Measurements from ENCODE around the gene MYRIP.
"Not testable (repeated sequence)": the region's sequence is repeated elsewhere in the genome, so short reads cannot be mapped to it uniquely, and the experiment has no call there.

MYRIP gene

DNA sequence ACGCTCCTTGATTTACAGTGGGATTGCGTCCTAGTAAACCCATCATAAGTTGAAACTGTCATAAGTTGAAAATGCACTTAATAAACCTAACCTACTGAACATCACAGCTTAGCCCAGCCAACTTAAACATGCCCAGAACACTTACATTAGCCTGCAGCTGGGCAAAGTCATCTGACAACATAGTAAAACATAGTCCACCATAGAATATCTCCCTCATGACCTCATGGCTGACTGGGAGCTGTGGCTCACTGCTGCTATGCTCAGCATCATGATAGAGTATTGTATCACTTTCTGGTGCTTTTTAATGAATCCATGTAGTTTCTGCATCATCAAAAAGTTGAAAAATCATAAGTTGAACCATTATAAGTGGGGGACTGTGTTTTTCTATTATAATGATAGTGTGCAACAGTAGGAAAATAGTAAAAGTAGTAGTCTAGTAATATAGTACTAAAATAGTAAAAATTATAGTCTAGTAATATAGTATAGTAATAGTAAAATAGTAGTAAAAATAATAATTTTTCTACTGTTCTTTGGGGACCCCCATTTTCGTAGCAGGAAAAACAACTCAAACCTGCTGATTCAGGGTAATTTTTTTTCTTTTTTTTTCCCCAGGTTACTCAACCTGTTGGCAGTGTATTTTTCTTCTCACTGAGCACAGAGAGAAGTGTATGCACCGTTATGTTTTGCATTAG, 233.5 kb downstream of the MYRIP start:
- DNase-seq (ENCODE audit: low read depth), result no peak

DNA sequence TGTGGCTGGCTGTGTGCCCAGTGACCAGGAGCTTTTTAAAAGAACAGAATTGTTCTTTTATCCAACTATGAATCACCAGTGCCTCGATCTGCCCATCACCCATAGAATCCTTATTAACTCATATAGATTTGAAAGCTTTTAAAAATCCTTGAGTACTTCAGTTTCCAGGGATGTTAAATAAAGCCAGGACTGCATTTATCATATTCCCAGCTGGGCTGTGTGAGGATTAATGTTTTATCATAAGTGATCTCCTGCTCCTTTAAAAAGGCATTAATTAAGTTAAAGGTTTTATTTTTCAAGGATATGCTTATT, 234.0 kb downstream of the MYRIP start:
- DNase-seq (ENCODE audit: low read depth), result no peak

DNA sequence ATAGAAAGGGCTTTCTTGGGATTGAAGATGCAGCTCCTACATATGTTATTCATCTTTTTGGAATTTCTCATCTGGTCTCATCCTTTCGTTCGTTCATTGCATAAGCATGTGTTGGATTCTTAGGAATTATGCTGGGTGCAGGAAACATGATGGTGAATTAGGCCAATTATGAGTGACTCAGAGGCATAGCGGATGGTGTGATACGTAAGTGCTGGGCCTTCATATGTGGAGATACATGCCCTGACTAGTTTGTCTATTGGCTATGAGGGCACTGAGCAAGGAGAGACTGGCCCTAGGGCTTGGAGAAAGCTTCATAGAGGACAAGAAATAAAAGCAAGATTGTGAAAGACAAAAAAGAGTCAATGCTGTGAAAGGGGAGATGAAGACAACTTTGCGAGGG, 235.1 kb downstream of the MYRIP start:
- DNase-seq (ENCODE audit: low read depth), result no peak

DNA sequence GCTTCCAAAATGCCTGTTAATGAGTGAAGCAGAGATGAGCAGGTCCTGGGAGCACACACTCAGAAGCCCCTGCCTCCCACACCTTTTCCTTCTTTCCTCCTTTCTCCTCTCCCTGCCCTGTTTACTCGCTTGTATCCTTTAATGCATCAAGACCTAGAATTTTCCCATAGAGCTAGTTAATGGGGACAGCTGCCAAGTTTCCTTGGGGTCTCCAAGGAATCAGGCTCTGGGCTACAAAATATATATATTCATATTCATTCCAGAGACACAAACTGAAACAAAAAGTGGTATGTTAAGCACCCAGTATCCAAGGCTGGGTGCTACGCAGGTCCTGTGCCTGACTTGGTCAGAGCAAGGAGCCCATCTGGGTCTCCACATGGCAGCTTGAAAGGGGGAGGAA, 235.6 kb downstream of the MYRIP start:
- DNase-seq (ENCODE audit: low read depth), result no peak

DNA sequence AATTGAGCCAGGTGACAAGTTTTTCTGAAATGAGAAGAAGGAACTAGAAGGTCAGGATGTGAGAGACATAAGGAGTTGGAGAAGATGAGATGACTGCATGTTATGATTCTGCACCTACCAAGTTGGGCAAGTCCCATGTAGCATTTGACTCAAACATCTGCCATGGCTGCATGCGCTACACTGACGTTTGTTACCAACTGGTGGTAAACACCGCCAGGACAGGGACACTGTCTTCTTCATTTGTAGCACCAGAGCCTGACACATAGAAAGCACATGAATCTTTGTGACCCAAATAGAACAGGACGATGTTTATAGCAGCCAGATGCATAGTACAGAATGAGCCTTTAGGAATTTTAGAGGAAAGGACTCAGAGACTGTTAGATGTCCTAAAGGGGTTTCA, 236.7 kb downstream of the MYRIP start:
- no peak for DNase-seq (ENCODE audit: low read depth)

DNA sequence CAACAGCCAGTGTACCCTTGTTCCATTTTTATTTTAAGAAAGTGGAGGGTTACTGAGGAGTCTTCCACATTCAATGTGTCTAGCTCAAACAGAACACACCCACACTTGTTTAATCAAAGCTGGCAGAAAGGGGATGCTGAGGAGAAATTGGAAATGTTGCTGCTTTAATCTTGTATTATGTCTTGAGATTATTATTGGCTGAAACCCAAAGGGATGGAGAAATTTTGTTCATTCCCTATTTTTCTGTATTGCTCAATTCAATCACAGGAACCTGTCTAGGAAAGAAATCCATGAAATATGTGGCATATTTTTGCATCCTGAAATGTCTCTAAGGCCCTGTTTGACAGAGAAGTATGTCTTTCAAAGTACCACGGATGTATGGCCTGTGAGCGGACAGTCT, 238.0 kb downstream of the MYRIP start:
- no peak for DNase-seq (ENCODE audit: low read depth)

DNA sequence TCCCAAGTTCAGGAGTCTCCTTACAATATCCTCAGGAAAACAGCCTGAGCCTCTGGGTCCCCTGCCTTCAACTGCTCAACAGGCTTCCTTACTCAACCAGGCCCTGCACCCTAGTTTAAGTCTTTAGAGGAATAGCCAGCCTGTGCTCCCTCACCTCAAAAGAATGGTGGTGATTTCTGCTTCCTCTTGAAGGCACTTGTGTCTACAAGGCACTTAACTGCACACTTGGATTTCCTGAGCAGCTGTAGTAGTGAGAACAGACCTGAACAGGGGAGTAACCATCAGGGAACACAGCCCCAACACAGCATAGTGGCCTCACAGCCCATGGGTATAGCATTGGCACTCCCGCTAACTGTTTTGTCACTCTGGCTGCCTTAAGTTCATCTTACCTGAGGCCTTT, 244.3 kb downstream of the MYRIP start:
- DNase-seq (ENCODE audit: low read depth), result no peak

DNA sequence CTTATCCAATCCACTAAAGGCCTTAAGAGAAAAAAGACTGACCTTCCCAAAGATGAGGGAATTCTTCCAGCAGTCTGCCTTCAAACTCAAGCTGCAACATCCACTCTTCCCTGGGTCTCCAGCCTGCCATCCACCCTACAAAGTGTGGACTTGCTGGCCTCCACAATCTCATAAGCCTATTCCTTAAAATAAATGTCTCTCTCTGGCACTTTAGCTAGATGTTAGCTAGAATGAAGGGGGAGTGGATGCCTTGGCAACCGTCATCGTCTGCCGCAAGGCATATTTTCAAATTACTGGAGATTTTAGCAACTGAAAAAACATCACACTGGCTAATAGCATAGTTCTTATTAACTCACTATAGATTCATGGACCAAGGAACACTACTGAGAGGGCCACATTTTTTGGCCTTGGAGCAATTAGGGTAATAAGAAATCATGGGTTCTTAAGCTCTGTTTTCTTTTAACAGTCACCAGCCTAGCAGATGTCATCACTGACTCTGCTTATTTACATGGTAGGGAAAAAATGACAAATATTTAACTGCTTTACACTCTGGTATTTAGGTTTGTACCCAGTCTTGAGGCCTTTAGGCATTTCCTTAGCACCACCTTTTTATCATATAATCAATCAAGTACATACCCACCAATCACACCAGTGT, 245.3 kb downstream of the MYRIP start:
- no peak for DNase-seq (ENCODE audit: low read depth)

DNA sequence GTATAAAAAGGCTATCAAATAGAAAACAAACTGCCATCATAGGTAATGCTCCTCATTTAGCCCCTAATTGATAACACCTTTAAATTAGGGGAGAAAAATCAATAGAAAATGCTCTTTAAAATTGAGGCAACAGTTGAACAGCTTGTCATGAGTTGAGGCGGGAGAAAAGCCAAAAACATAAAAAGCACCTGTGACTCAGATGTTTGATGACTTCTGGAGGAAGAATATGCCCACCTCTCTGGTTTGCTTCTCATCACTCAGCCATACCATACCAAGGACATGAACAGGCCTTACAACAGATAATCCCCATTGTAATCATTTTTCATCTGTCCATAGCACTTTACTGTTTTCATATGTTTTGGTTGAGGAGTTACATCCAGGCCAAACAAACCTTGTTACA, 246.0 kb downstream of the MYRIP start:
- no peak for DNase-seq (ENCODE audit: low read depth)

DNA sequence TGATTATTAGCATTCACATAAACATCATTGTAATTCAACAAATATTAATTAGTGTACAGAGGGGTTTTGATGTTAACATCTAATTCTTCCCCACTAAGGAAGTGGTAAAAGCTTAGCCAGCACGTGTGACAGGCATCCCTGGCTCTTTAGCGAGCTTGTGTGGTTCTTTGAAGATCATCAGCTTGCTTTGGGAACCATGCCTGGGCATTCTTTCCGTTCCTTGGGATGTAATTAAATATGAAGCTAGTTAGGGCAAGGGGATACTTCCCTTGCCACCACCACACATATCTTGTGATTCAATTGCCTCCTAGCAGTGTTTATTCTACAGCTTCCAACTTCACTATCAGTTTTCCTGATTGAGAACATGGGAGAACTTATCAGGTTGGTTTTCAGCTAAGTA, 246.5 kb downstream of the MYRIP start:
- no peak for DNase-seq (ENCODE audit: low read depth)

DNA sequence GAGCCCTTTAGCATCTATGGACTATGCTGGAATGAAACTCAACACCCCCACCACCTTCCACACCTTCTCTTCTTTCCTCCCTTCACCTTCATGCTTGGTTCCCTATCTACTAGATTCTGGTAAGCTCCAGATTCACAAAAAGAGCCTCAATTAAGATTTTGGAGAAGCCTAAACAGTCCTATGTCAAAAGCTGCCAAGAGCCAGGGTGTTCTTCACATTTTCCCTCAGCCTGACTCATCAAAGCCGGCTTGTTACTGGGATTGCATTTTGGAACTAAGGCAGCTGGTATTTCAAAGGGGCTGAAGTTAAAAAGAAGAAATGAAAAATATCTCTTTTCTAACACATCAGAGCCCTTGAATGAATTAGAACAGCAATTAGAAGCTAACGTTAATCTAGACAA, 247.7 kb downstream of the MYRIP start:
- DNase-seq (ENCODE audit: low read depth), result no peak

DNA sequence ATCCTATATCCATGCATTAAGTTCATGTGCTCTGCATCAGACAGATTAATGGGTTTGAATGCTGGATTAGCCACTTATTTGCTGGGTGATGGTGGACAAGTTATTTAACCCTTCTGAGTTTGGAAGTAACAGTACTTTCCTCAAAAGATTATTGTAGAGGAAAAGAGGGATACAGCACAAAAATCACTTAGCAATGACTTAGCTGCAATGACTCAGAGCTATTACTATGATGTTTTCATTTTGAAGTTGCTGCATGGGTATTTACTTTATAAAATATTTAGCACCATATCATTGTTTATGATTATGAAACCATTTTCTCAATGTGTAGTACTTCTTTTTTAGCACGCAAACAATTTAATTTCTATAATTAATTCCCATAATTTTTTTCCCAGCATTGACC, 248.4 kb downstream of the MYRIP start:
- no peak for DNase-seq (ENCODE audit: low read depth)

DNA sequence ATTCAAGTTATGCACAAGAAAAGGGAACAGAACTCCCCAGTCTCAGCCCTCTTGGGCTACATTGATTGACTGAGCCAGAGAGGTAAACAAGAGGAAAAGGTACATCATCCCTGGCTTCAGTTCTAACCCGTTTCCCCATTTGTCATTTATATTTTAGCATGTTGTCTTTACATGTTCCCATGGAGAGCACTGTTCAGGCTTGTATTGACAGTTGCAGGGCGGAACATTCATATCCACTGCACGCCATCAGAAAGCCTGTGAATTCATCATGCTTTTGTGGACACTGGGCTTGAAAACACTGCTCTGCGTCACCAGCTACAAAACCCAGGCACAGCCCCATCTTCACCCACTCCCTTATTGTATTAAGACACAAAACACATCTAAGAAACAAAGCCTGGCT, 259.2 kb downstream of the MYRIP start:
- DNase-seq (ENCODE audit: low read depth), result no peak

DNA sequence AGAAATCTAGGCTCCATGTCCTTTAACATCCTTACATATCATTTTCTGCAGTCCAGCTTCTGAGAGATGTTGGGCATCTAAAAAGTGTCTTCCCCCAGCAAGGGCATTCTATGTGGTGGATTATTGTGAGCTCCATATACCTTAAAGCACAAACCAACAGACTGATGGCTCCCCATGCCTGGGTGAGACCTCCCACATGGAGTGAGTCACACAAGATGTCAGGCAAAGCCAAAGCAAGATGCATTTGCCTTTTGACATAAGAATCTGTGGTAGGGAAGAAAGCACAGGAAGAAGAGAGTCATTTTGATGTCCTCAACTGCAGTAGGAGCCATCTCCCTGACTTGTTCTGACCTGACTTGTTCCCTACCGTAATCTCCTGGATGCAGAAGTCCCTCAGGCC, 261.4 kb downstream of the MYRIP start:
- DNase-seq (ENCODE audit: low read depth), result no peak

DNA sequence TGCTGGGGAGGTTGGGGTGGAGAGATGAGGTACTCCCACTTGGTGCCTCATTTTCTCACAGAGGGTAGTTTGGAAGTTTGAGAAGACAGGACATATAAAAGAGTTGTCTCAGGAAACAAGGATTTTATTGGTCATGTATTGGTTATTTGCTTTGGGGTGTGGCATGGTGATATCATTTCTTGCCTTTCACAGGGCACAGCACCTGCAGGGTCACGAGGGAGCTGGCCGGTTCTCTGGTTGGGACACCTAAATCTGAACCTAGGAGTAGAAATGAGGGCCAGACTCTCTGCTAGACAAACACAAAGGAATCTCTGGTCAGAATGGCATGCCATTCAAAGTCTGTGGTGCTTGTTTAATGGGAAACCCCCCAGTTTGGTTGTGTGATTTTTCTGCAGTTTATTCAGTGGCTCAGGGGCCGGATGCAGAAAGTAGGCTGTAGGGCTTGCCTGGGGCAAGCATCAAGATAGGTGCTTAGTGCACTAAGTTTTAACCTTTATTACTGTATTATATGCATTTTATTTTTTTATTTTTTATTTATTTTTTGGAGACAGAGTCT, 262.4 kb downstream of the MYRIP start:
- DNase-seq (ENCODE audit: low read depth), result no peak

DNA sequence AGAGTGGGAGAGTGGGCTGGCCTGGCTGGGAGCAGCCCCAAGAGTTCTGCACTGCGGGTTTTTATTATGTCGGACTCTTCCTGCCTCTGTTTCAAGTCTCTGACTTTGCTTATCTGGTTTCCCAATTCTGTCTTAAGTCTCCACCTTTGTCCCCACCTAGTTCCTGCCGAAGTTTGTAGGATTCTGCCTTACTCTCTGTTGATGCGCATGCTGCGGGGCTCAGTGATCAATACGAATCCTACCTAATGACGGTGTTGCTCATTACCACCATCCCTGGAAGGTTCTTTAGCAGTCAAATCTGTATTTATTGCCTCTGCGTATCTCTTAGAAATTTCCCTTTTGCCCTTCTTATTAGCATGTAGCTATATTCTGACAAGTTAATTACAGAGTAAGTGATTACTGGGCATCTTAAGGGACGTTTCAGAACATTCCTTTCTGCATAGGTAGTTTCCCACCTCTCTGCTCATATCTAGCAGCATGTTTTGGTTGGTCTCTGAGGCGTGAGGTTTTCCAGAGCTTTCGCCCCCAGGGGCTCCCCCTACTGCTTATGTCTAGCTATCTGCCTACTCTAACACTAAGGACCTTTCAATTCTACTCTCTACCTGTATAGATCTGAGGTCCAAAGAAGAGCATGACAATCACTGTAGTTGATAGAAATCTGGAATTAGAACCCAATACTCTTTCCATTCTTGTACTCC, 264.1 kb downstream of the MYRIP start:
- DNase-seq (ENCODE audit: low read depth), result no peak

DNA sequence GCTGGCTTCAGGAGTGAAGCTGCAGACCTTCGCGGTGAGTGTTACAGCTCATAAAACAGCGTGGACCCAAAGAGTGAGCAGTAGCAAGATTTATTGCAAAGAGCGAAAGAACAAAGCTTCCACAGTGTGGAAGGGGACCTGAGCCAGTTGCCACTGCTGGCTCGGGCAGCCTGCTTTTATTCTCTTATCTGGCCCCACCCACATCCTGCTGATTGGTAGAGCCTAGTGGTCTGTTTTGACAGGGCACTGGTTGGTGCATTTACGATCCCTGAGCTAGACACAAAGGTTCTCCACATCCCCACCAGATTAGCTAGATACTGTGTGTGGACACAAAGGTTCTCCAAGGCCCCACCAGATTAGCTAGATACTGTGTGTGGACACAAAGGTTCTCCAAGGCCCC, 267.7 kb downstream of the MYRIP start:
- not testable (repeated sequence) for DNase-seq (ENCODE audit: low read depth)

DNA sequence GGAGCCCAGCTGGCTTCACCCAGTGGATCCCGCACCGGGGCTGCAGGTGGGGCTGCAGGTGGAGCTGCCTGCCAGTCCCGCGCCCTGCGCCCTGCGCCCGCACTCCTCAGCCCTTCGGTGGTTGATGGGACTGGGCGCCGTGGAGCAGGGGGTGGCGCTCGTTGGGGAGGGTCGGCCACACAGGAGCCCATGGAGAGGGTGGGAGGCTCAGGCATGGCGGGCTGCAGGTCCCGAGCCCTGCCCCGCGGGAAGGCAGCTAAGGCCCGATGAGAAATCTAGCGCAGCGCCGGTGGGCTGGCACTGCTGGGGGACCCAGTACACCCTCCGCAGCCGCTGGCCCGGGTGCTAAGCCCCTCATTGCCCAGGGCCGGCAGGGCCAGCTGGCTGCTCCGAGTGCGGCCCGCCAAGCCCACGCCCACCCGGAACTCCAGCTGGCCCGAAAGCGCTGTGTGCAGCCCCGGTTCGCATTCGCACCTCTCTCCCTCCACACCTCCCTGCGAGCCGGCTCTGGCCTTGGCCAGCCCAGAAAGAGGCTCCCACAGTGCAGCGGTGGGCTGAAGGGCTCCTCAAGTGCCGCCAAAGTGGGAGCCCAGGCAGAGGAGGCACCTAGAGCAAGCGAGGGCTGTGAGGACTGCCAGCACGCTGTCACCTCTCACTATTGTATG, 268.6 kb downstream of the MYRIP start:
- not testable (repeated sequence) for DNase-seq (ENCODE audit: low read depth)

DNA sequence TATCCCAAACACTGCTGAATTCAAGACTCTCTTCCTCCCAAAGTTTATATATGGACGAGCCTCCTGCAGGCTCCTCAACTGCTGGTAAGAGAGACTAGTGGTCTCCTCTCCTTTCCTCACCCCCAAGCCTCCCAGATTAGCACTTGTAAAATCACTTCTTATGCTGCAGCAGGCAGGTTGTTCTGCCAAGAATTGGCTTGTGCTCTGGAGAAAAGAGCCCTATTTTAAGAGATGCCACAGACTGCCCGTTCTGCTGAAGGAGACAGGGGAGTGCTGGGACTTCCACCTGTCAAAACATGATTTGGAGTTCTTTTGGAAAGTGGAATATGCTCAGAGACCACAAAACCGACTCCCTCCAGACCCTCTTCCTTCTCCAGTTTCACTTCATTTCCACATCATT, 269.2 kb downstream of the MYRIP start:
- DNase-seq (ENCODE audit: low read depth), result no peak

DNA sequence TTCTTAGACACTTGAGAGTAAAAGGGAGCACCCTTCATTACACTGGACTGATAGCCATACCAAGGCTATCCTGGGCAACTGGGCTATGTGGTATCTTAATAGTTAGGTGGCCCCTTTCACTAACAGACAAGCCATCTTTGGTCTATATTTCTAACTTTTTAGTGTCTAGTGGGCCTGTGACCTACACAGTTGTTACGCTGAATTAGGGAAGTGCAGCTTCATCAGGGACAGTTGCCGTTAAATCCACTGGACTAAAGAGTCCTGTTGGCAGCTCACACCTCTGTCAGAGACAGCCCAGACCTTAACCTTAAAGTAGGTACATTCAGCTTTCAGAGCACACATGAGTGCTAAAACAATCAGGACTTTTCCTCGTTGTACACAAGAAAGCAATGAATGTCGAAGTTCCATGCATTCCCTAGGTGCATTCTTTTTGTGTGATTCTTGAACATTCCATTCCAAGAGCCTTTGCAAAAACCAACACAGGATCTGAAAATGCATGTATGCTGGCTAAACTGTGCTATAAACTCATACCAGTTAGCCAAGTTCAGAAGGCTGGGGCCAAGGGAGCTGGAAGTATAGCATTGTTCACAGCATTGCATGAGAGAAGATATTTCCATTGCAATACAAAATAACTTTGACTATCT, 269.9 kb downstream of the MYRIP start:
- no peak for DNase-seq (ENCODE audit: low read depth)

DNA sequence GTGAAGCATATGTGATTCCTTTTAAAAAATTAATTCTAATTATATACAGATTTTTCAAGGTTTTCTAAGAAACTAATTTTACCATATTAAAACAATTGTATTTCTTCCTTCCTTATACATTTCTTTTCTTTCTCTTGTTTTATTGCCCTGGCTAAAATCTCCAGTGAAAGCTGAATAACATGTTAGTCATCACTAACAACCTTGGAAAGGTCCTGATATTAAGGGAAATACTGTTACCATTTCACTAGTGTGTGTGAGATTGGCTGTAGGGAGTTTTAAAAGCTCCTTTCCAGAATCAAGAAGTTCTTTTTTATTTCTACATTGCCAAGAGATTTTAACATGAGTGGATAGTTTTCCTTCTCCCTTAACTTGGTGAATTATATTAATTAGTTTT, 270.4 kb downstream of the MYRIP start:
- DNase-seq (ENCODE audit: low read depth), result no peak

DNA sequence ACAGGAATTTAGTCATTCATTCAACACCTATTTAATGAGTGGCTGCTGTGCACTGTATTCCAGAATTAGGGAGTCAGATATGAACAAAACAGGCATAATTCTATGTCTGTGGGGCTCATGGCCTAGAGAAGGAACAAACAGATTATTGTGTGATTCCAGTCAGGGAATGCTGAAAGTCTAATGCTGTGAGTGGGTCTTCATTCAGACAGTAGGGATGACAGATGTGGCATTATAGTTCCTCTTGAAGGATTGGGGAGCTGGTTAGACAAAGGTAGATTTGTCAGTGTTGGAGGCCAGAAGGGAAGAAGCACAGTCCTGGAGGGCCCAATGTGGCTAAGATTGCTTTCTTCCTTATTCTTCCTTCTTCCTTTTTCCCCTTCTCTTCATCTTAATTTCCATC, 273.7 kb downstream of the MYRIP start:
- DNase-seq (ENCODE audit: low read depth), result no peak
